Calu3 (cell line): ENCODE measurements around the gene LETM1. TPM values are rescaled to one million over a fixed set of nuclear protein-coding genes. Genes with fewer than 3 reads are reported as not detected.

Experiments
- BruUV-seq: library from RNA; stranded (reverse); fragments of 400-500 nt; replicated peaks from 2 replicates; lab custom pipeline; 2021; lab: Mats Ljungman, UMichigan
- CTCF ChIA-PET: fragments of 300-600 bp; sonication (Branson Sonifier 250); formaldehyde crosslinking; loops from one replicate; lab custom pipeline; 2022; ENCODE audit warnings: antibody characterized with exemption; lab: Charles Lee
- DNase-seq: peaks from one replicate; pipeline ENCODE4 v3.0.0; 2022
- H3K27ac Mint-ChIP-seq: one replicate; pipeline ENCODE4 v1.8.0; 2022; ENCODE audit warnings: mixed read lengths; ENCODE audit not compliant: unreplicated experiment
- H3K27me3 Mint-ChIP-seq: one replicate; pipeline ENCODE4 v1.8.0; 2022; ENCODE audit warnings: mixed read lengths; ENCODE audit not compliant: unreplicated experiment
- H3K36me3 Mint-ChIP-seq: one replicate; pipeline ENCODE4 v1.8.0; 2022; ENCODE audit warnings: mild to moderate bottlenecking, moderate library complexity, mixed read lengths; ENCODE audit not compliant: insufficient read depth, unreplicated experiment
- H3K4me1 Mint-ChIP-seq: one replicate; pipeline ENCODE4 v1.8.0; 2022; ENCODE audit warnings: mild to moderate bottlenecking, low read depth, mixed read lengths; ENCODE audit not compliant: unreplicated experiment
- H3K4me3 Mint-ChIP-seq: one replicate; pipeline ENCODE4 v1.8.0; 2022; ENCODE audit warnings: mild to moderate bottlenecking, low read depth, moderate library complexity, mixed read lengths; ENCODE audit not compliant: unreplicated experiment
- H3K9me3 Mint-ChIP-seq: one replicate; pipeline ENCODE4 v1.8.0; 2022; ENCODE audit warnings: low read depth, mixed read lengths; ENCODE audit not compliant: unreplicated experiment
- intact Hi-C: fragments of 100-400 bp; cut with micrococcal nuclease; formaldehyde crosslinking; loops from one replicate; pipeline ENCODE4 v1.10.0; 2022; ENCODE audit not compliant: unreplicated experiment
- total RNA-seq: library from RNA; stranded (reverse); gene quantifications from 2 replicates; pipeline ENCODE4 v1.2.3, GENCODE V29; 2022
- TF ChIP-seq, protein P1 (sequence below): fragments of 200-600 bp; IDR thresholded peaks from one replicate; pipeline ENCODE4 v1.8.0; 2022; ENCODE audit warnings: antibody characterized with exemption; ENCODE audit not compliant: unreplicated experiment

Gene LETM1
- total RNA-seq, 1 experiment from 2014 or later, result 47.2 TPM

DNA sequence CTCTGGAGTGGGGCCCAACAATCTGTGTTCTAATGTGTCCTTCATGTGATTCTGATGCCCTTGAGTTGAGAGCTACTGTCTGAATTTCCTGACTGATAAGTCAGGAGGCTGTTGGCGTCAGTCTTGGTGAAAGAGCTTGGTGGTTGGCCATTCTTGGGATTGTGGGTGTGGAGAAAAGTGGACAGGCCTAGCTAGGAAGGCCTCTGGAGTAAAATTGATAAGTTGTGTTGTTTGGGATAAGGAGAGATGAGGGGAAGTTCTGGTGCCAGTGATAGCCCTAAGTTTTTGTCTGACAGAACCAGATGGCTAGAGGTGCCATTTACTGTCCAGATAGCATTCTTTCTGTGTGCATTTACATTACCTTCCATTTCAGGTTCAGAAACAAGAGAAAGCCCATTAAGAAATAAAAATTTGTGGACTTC, 26.9 kb upstream of the LETM1 start:
- no peak overlapping the region for H3K27ac Mint-ChIP-seq
- CTCF ChIA-PET, result interaction anchor here (1.0 kb wide), 1 partner anchor 9 kb away, joined by 7 read pairs; no protein-coding TSS in a partner anchor
- no peaks in the 10 kb centered on the region for H3K36me3 Mint-ChIP-seq

DNA sequence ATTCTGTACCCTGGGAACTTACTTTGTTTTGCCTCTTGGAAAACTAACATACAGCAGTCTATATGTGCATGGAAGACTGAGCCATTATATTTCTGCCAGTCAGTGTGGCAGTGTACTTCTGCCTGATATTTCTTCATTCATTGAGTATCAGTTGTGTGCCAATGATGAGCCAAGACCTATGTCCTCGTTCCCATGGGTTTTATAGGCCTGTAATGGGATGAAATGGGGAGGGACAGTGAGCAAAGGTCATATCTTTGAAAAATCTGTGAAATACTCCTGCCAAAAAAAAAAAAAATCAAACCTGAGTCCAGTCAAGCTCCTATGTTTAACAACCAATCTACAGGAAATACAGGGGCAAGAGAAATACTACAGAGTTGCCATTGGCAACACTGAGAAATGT, 24.4 kb upstream of the LETM1 start:
- Mint-ChIP-seq H3K36me3 (no peaks in the 10 kb centered on the region), H3K4me1 (peaks cover 32% of the 10 kb centered on the region), H3K4me3 (no peak overlapping the region), H3K9me3 (no peaks in the 10 kb centered on the region), H3K27ac (no peak overlapping the region), H3K27me3 (no peaks in the 10 kb centered on the region)
- CTCF ChIA-PET, result no interaction called here
- intact Hi-C loops, result no loop called here
- no peak for DNase-seq
- BruUV-seq, result no TSS peak
- TF ChIP-seq, protein P1, sequence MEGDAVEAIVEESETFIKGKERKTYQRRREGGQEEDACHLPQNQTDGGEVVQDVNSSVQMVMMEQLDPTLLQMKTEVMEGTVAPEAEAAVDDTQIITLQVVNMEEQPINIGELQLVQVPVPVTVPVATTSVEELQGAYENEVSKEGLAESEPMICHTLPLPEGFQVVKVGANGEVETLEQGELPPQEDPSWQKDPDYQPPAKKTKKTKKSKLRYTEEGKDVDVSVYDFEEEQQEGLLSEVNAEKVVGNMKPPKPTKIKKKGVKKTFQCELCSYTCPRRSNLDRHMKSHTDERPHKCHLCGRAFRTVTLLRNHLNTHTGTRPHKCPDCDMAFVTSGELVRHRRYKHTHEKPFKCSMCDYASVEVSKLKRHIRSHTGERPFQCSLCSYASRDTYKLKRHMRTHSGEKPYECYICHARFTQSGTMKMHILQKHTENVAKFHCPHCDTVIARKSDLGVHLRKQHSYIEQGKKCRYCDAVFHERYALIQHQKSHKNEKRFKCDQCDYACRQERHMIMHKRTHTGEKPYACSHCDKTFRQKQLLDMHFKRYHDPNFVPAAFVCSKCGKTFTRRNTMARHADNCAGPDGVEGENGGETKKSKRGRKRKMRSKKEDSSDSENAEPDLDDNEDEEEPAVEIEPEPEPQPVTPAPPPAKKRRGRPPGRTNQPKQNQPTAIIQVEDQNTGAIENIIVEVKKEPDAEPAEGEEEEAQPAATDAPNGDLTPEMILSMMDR, result no peak

More for the DNA sequence above, 26.9 kb upstream of the LETM1 start:
- intact Hi-C loops, result no loop called here
- H3K9me3 Mint-ChIP-seq, result no peaks in the 10 kb centered on the region
- DNase-seq, result no peak
- no peaks in the 10 kb centered on the region for H3K27me3 Mint-ChIP-seq
- peaks cover 25% of the 10 kb centered on the region for H3K4me1 Mint-ChIP-seq
- BruUV-seq, result no TSS peak
- TF ChIP-seq, protein P1, result no peak
- no peak overlapping the region for H3K4me3 Mint-ChIP-seq

DNA sequence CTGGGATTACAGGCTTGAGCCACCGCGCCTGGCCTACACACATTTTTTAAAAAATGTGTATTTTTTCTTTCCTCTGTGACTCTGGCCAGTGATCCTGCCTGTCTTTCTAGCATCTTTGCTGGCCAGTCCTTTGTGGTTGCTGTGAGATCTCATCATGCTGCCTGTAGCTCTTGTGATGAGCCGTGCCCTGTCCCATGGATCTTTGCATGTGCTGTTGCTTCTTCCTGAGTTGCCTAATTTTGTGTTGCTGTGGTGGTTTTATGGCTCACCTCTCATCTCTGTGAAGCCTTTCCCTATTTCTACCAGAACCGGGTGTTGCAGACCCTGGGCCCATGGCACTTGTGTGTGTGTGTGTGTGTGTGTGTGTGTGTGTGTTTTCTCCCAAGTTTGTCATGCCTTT, 23.5 kb upstream of the LETM1 start:
- no peaks in the 10 kb centered on the region for H3K9me3 Mint-ChIP-seq
- BruUV-seq, result no TSS peak
- H3K27ac Mint-ChIP-seq, result no peak overlapping the region
- H3K36me3 Mint-ChIP-seq, result no peaks in the 10 kb centered on the region
- intact Hi-C loops, result no loop called here
- peaks cover 35% of the 10 kb centered on the region for H3K4me1 Mint-ChIP-seq
- TF ChIP-seq, protein P1, result no peak
- no peak for DNase-seq
- CTCF ChIA-PET, result no interaction called here
- no peak overlapping the region for H3K4me3 Mint-ChIP-seq
- H3K27me3 Mint-ChIP-seq, result no peaks in the 10 kb centered on the region

DNA sequence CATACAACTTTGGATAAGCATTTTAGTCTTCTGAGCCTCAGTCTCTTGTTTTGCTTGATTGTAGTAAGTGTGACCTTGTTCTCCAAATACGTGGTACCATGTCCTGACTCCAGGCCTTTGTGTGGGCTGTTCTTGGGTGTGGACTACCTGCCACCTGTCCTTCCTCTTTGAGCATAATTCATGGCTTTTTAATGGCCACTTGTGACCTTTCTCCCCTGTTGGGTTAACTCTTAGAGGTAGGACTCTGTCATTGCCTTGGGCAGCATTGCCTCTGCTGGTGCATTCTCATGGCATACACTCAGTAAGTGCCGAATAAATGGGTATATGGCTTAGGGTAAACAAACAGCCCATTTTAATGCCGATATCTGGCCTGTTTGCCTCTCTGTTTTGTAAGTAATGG, 18.2 kb upstream of the LETM1 start:
- intact Hi-C loops, result no loop called here
- no TSS peak for BruUV-seq
- peak overlapping the region; percentile 93 for H3K4me3 Mint-ChIP-seq
- H3K27ac Mint-ChIP-seq, result no peak overlapping the region
- TF ChIP-seq, protein P1, result no peak
- DNase-seq, result no peak
- H3K9me3 Mint-ChIP-seq, result no peaks in the 10 kb centered on the region
- H3K36me3 Mint-ChIP-seq, result peaks cover 16% of the 10 kb centered on the region
- H3K4me1 Mint-ChIP-seq, result peaks cover 33% of the 10 kb centered on the region
- CTCF ChIA-PET, result no interaction called here
- no peaks in the 10 kb centered on the region for H3K27me3 Mint-ChIP-seq
